ENCODE measurements around the gene RLF.

The RLF gene, protein sequence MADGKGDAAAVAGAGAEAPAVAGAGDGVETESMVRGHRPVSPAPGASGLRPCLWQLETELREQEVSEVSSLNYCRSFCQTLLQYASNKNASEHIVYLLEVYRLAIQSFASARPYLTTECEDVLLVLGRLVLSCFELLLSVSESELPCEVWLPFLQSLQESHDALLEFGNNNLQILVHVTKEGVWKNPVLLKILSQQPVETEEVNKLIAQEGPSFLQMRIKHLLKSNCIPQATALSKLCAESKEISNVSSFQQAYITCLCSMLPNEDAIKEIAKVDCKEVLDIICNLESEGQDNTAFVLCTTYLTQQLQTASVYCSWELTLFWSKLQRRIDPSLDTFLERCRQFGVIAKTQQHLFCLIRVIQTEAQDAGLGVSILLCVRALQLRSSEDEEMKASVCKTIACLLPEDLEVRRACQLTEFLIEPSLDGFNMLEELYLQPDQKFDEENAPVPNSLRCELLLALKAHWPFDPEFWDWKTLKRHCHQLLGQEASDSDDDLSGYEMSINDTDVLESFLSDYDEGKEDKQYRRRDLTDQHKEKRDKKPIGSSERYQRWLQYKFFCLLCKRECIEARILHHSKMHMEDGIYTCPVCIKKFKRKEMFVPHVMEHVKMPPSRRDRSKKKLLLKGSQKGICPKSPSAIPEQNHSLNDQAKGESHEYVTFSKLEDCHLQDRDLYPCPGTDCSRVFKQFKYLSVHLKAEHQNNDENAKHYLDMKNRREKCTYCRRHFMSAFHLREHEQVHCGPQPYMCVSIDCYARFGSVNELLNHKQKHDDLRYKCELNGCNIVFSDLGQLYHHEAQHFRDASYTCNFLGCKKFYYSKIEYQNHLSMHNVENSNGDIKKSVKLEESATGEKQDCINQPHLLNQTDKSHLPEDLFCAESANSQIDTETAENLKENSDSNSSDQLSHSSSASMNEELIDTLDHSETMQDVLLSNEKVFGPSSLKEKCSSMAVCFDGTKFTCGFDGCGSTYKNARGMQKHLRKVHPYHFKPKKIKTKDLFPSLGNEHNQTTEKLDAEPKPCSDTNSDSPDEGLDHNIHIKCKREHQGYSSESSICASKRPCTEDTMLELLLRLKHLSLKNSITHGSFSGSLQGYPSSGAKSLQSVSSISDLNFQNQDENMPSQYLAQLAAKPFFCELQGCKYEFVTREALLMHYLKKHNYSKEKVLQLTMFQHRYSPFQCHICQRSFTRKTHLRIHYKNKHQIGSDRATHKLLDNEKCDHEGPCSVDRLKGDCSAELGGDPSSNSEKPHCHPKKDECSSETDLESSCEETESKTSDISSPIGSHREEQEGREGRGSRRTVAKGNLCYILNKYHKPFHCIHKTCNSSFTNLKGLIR (N-terminal part only)

GRCh38 chr1:40161125-40161887 is at the start of gene RLF:
TSS of gene RLF (plus strand) at chr1:40161387. CDS start at chr1:40161400, 13 bp downstream.
- DNase-seq (ENCODE audit: low spot score) = peak; percentile 91

DNA sequence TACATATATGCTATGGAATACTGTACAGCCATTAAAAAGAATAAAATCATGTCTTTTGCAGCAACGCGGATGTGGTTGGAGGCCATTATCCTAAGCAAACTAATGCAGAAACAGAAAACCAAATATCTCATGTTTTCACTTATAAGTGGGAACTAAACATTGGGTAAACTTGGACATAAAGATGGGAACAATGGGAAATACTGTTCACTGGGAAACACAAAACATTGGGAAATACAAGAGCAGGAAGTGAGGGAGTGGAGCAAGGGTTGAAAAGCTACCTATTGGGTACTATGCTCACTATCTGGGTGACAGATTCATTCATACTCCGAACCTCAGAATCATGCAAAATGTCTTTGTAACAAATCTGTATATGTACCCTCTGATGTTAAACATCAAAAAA is 46.8 kb upstream of the RLF start:
- no peak for DNase-seq (ENCODE audit: low spot score)

DNA sequence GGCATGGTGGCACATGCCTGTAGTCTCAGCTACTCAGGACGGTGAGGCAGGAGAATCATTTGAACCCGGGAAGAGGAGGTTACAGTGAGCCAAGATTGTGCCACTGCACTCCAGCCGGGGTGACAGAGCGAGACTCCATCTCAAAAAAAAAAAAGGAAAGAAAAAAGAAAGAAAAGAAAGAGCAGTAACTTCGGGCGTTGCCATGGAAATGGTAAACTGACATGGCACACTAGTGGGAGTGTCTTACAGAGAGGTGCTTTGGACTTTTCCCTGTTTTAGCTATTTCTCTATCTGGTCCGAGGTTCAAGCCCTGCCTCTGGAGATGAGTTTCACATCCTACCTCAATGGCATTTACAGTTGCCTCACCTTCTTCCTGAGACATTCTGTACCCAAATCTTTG is 41.1 kb upstream of the RLF start:
- DNase-seq (ENCODE audit: low spot score) = no peak

DNA sequence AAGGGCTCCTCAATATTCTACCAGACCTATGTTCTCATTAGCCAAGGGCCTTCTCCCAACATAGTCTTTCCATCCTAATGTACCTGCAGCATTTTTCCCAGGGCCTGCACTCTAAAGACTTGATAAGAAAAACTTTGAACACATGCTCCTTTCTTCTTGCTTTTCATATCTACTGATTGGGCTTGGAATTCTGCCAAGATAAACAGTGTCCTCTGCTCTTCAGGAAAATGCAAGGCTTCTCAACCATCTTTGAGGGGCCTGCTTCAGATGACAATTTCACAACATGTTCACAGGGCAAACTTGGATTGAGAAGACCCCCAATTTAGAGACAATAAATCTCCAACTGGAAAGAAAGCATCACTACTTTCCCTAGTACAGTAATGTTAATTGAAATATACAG is 38.3 kb upstream of the RLF start:
- no peak for DNase-seq (ENCODE audit: low spot score)

GRCh38 chr1:40130892-40131291 is 30.3 kb upstream of the RLF start:
- DNase-seq (ENCODE audit: low spot score) = no peak

- no peak for DNase-seq (ENCODE audit: low spot score)
Observed at GRCh38 chr1:40132383-40133311, 28.5 kb upstream of the RLF start.

DNA sequence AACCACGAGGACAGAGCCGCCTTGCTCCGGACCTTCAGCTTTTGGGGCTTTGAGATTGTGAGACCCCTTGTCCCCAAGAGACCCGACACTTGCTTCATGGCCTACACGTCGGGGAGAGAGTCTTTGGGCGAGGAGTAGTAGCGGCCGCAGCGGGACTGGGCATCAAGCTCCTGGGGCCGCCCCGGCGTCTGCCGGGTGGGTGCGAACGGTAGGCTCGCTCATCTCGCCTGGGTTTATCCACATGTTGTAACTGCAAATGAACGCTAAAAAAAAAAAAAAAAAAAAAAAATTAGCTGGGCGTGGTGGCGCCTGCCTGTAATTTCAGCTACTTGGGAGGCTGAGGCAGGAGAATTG is 27.9 kb upstream of the RLF start:
- no peak for DNase-seq (ENCODE audit: low spot score)

GRCh38 chr1:40133839-40134238 is 27.3 kb upstream of the RLF start:
- DNase-seq (ENCODE audit: low spot score) = no peak

- DNase-seq (ENCODE audit: low spot score) = no peak
Observed at GRCh38 chr1:40140211-40140973, 20.8 kb upstream of the RLF start.

GRCh38 chr1:40141878-40142535 is 19.2 kb upstream of the RLF start:
- DNase-seq (ENCODE audit: low spot score) = no peak

GRCh38 chr1:40143891-40144575 is 17.2 kb upstream of the RLF start:
- peak; percentile 76 for DNase-seq (ENCODE audit: low spot score)

DNA sequence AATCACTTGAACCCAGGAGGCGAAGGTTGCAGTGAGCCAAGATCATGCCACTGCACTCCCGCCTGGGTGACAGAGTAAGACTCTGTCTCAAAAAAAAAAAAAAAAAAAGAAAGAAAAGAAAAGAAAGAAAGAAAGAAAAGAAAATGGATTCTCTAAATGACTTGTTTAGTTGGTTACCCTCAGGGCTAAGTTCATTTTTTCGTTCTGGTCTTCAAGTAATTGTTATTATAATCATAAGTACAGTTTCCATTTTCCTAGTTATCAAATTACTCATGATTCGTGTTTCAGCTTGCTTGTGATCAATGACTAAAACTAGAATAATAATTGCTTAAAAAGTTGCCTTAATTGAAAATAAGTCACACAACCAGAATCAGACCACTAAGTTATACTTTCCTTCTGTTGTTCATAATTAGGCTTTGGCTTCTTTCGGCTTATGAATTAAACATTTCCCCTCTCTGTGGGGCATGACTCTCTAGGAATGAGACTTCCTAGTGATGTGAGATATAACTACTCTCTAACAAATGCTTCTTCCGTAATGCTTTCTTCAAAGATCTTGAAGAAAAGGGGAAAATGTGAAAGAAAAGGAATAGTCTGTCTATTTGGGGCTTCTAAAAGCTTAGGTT is 9.6 kb upstream of the RLF start:
- DNase-seq (ENCODE audit: low spot score) = no peak

- peak; percentile 66 for DNase-seq (ENCODE audit: low spot score)
Observed at GRCh38 chr1:40153073-40153770, 8.0 kb upstream of the RLF start.

GRCh38 chr1:40155135-40155534 is 6.1 kb upstream of the RLF start:
- DNase-seq (ENCODE audit: low spot score) = no peak

GRCh38 chr1:40155910-40156309 is 5.3 kb upstream of the RLF start:
- DNase-seq (ENCODE audit: low spot score) = no peak

- no peak for DNase-seq (ENCODE audit: low spot score)
Observed at GRCh38 chr1:40160806-40161124, 422 bp upstream of the RLF start.

- no peak for DNase-seq (ENCODE audit: low spot score)
Observed at GRCh38 chr1:40161888-40162397, 756 bp downstream of the RLF start.
